Fibroblast of gingiva (primary cell): ENCODE measurements around the gene ADAMTS18.
A peak's percentile ranks its signal among the peaks of the same experiment; 100 is the strongest.
"Not testable (repeated sequence)": the region's sequence is repeated elsewhere in the genome, so short reads cannot be mapped to it uniquely, and the experiment has no call there.

Experiments
- DNase-seq: peaks from one replicate; pipeline ENCODE4 v3.0.0-alpha.2; 2011; ENCODE audit warnings: low read depth

The ADAMTS18 gene

GRCh38 chr16:77282345-77282744 is 152.5 kb downstream of the ADAMTS18 start:
- no peak for DNase-seq

GRCh38 chr16:77279316-77279715 is 155.5 kb downstream of the ADAMTS18 start:
- not testable (repeated sequence) for DNase-seq

- DNase-seq = no peak
Observed at GRCh38 chr16:77277571-77277970, 157.3 kb downstream of the ADAMTS18 start.

DNA sequence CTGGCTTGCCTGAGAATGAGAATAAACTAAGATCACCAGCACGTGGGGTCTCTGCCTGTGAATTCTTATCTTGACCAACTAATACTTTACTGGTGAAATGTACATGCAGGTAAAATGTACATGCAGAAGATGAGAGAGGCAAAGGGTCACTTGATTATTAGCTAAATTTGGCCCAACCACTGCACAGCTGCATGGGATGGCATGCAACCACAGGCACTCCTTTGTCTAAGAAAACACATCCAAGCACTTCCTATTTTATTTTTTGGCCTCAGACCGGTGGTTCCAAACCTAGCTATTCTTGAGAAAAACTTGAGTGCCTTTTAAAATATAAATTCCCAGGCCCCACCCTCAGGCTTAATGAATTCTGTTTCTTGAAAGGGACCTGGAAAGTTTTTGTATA is 157.7 kb downstream of the ADAMTS18 start:
- no peak for DNase-seq

GRCh38 chr16:77276661-77277060 is 158.2 kb downstream of the ADAMTS18 start:
- DNase-seq = no peak

DNA sequence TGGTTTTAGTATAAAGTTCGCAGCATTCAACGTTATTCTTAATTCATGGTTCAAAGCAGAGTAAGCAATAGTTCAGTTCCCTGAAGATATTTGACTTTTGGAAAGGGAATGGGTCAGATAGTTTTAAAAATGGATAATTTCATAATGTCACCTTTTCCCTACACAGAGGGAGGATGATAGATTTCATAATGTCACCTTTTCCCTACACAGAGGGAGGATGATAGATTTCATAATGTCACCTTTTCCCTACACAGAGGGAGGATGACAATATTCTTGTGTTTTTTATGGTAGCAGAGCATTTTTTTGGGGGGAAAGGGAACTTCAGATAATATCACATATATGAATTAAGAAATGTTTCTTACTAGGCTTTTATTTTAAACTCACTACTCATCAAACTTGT is 159.5 kb downstream of the ADAMTS18 start:
- not testable (repeated sequence) for DNase-seq

DNA sequence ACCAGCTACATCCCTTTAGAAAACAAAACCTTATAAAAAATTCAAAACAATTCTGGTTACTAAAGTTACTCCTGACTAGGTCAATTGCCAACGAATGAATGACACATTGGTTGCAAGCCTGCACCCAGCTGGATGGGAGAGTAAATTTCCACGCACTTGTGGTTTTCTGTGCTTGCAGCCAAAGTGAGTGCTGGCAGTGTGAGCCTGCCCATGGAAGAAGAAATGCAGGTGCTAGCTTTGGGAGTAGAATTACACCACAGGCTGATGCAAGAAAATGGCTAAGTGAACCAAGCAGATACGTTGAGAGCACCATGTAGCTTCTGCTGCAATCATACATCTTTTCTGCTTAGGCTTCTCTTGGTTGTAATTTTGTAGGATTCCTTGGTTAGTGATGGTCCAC is 161.0 kb downstream of the ADAMTS18 start:
- peak; percentile 43 for DNase-seq

GRCh38 chr16:77271532-77272426 is 163.1 kb downstream of the ADAMTS18 start:
- DNase-seq = no peak

- DNase-seq = not testable (repeated sequence)
Observed at GRCh38 chr16:77266185-77266584, 168.6 kb downstream of the ADAMTS18 start.

DNA sequence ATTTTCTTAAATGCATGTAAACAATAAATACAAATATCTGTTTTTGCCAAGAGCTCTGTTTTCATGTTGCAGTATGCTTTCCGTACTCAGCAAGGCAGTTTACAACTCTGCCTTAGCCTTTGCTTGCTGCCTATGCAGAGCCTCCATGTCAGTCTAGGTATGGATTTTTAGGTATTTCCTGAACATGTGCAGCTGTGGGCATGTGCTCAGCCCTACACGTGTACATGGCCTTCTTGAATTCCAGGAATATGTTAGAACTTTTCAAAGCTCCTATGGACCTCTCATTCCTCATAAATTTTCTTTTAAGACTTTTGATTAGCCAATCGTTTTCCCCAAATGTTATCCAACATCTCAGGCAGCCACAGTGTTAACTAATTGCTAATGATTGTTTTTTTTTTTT is 171.9 kb downstream of the ADAMTS18 start:
- DNase-seq = no peak

- no peak for DNase-seq
Observed at GRCh38 chr16:77250400-77250799, 184.4 kb downstream of the ADAMTS18 start.

DNA sequence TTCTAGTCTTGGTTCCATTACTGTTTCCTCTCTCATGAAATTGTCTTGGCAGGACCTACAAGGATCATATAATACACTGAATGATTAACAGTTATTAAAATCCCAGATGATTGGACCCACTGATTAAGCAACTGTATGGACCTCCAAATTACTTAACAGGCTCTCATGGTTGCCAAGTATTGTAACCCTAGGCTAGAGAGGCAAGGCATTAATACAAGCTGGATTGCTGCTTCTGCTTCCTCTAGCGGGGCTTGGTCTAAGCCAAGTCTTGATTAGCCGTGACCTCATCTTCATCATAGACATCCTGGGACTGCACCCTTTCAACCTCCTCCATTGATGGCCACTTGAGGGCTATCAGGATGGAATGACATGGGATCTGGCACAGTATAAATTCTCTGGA is 188.7 kb downstream of the ADAMTS18 start:
- DNase-seq = no peak

DNA sequence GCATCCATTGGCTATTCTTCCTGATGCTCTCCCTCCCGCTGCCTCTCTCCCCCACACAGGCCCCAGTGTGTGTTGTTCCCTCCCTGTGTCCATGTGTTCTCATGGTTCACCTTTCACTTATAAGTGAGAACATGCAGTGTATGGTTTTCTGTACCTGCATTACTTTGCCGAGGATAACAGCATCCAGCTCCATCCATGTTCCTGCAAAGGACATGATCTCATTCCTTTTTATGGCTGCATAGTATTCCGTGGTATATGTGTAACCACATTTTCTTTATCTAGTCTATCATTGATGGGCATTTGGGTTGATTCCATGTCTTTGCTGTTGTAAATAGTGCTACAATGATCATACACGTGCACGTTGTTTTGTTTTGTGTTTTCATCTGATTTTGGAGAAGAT is 192.4 kb downstream of the ADAMTS18 start:
- DNase-seq = not testable (repeated sequence)

DNA sequence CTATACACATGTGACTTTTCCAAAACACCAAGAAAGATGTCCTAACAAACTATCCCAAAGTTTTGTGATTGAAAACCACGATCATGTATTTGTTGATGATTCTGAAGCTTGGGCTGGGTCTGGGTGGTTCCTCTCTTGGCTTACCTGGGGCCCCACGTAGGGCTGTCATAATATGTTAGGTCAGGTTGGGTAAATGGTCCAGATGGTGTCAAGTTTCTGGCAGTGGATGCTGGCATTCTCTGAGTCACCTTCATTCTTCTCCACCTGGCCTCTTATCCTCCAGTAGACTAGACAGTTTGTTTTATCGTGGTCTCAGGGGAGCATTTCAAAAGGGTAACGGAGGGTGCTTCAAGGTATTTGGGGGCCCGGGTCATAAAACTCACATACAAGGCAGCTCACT is 196.2 kb downstream of the ADAMTS18 start:
- no peak for DNase-seq

DNA sequence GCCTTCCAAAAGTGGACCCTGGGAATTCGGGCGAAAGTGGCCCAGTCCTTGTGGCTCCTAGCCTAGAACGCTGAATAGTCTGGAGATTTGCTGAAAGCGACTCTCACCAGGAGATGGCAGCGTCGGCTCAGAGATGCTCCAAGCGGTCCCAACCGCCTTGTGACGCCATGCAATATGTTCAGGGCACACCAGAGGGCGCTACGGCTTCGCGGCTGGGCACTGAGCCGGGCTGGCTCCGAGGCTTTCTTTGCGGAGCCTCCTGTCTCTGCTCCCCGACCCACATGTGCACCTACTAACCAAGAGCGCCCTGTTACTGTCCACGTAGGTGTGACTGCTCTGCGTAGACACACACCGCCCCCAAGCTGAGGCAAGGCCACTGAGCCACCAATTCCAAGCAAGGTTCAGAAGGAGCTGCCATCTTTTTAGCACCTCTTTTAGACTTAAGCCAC is 198.7 kb downstream of the ADAMTS18 start:
- DNase-seq = peak; percentile 69

DNA sequence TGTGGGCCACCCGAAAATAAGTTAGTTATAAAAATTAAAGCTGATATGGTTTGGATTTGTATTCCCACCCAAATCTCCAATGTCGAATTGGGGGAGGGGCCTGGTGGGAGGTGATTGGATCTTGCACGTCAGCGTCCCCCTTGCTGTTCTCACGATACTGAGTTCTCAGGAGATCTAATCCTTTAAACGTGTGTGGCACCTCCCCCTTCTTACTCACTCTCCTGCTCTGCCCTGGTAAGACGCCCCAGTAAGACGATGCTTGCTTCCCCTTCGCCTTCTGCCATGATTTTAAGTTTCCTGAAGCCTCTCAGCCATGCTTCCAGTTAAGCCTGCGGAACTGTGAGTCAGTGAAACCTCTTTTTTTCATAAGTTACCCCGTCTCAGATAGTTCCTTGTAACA is 200.2 kb downstream of the ADAMTS18 start:
- no peak for DNase-seq

- no peak for DNase-seq
Observed at GRCh38 chr16:77233799-77234519, 200.9 kb downstream of the ADAMTS18 start.
